ENCODE measurements around the gene ZC3H11A.

DNA sequence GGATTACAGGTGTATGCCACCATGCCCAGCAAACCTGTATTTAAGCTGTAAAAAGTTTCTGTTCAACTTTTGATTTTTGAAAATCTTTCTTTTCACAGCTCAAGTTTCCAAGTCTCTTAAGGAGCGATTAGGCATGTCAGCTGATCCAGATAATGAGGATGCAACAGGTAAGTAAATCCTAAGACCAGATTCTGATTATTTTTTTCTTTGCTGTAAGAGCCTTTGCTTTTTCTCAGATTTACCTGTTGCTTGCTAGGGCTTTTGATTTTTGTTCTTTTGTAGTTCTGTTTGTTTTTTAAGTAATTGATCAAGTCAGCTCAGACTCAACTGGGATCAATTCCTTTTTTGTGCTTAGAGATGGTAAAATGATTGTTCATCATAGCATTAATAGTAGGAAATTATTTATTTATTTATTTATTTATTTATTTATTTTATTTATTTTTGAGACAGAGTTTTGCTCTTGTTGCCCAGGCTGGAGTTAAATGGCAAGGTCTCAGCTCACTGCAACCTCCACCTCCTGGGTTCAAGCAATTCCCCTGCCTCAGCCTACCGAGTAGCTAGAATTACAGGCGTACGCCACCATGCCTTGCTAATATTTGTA is 44.9 kb downstream of the ZC3H11A start:
- TF ChIP-seq CTCF (IDR thresholded peaks at IDR 0.05) (no peak), POLR2A (IDR thresholded peaks at IDR 0.05) (no peak)

Measured in transverse colon (tissue), 3 donors.